ENCODE measurements around the gene LGALS12.
A peak's percentile ranks its signal among the peaks of the same experiment; 100 is the strongest.

Gene LGALS12

DNA sequence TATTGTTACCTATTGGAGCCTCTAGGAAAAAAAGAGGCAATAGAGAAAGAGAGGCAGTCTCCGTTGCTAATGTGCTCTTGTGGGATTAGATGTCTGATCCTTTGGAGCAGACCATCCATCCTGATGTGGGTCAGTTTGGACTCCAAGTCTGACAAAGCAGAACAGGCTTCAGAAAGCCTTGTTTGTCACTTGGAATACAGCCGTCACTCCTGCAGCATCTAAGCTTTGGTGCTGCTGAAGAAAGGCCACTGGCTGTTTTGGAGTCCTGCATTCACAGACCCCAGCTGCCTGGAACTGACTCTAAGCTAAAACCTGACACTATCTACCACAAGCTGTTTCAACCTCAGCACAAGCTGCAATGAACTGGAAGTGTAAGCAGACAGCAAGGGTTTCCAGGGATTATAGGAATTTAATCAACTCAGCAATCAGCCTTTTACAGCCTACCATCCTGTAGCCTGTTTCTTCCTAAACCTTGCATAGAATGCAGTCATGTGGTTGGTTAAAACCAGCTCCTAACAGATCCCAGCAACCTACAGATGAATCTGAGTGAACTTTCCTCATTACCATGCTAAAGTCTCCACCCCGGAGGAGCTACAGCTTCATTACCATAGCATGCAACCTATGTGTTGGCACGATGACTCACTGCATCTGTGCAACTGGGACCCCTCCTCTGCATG, 27.1 kb downstream of the LGALS12 start:
- H3K9me3 ChIP-seq = no peaks in the 10 kb centered on the region
- no peaks in the 10 kb centered on the region for H3K36me3 ChIP-seq
- peaks cover 11 to 14% of the 10 kb centered on the region in 2 experiments for H3K4me1 ChIP-seq (ENCODE audit: control insufficient read depth in 1 of 2, insufficient read depth in 1 of 2, low read depth in 1 of 2, low read length in 1 of 2)
- H3K27me3 ChIP-seq = peaks cover 34% of the 10 kb centered on the region
- TF ChIP-seq, protein P1, sequence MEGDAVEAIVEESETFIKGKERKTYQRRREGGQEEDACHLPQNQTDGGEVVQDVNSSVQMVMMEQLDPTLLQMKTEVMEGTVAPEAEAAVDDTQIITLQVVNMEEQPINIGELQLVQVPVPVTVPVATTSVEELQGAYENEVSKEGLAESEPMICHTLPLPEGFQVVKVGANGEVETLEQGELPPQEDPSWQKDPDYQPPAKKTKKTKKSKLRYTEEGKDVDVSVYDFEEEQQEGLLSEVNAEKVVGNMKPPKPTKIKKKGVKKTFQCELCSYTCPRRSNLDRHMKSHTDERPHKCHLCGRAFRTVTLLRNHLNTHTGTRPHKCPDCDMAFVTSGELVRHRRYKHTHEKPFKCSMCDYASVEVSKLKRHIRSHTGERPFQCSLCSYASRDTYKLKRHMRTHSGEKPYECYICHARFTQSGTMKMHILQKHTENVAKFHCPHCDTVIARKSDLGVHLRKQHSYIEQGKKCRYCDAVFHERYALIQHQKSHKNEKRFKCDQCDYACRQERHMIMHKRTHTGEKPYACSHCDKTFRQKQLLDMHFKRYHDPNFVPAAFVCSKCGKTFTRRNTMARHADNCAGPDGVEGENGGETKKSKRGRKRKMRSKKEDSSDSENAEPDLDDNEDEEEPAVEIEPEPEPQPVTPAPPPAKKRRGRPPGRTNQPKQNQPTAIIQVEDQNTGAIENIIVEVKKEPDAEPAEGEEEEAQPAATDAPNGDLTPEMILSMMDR (IDR thresholded peaks at IDR 0.05) = no peak
- H3K4me3 ChIP-seq (ENCODE audit: low read depth in 1 of 2, low read length in 1 of 2) = no peak overlapping the region
- no peak overlapping the region for H3K27ac ChIP-seq

- no peaks in the 10 kb centered on the region for H3K36me3 ChIP-seq
- TF ChIP-seq, protein P1 (IDR thresholded peaks at IDR 0.05) = no peak
- peaks cover 32% of the 10 kb centered on the region for H3K27me3 ChIP-seq
- H3K4me1 ChIP-seq (ENCODE audit: control insufficient read depth in 1 of 2, insufficient read depth in 1 of 2, low read depth in 1 of 2, low read length in 1 of 2) = peaks cover 11 to 14% of the 10 kb centered on the region in 2 experiments
- H3K4me3 ChIP-seq (ENCODE audit: low read depth in 1 of 2, low read length in 1 of 2) = no peak overlapping the region
- no peak overlapping the region for H3K27ac ChIP-seq
- H3K9me3 ChIP-seq = no peaks in the 10 kb centered on the region
These were observed 28.2 kb downstream of the LGALS12 start for GRCh38 chr11:63534076-63534475.

GRCh38 chr11:63534895-63535461, 29.1 kb downstream of the LGALS12 start:
- peaks cover 11 to 14% of the 10 kb centered on the region in 2 experiments for H3K4me1 ChIP-seq (ENCODE audit: control insufficient read depth in 1 of 2, insufficient read depth in 1 of 2, low read depth in 1 of 2, low read length in 1 of 2)

GRCh38 chr11:63535734-63536133, 29.9 kb downstream of the LGALS12 start:
- H3K4me3 ChIP-seq (ENCODE audit: low read depth in 1 of 2, low read length in 1 of 2) = no peak overlapping the region
- H3K36me3 ChIP-seq = no peaks in the 10 kb centered on the region
- H3K4me1 ChIP-seq (ENCODE audit: control insufficient read depth in 1 of 2, insufficient read depth in 1 of 2, low read depth in 1 of 2, low read length in 1 of 2) = peaks cover 11 to 14% of the 10 kb centered on the region in 2 experiments
- H3K27me3 ChIP-seq = peaks cover 32% of the 10 kb centered on the region
- H3K9me3 ChIP-seq = no peaks in the 10 kb centered on the region
- H3K27ac ChIP-seq = no peak overlapping the region
- TF ChIP-seq, protein P1 (IDR thresholded peaks at IDR 0.05) = no peak

More at GRCh38 chr11:63534895-63535461, 29.1 kb downstream of the LGALS12 start:
- no peak overlapping the region for H3K4me3 ChIP-seq (ENCODE audit: low read depth in 1 of 2, low read length in 1 of 2)
- no peak overlapping the region for H3K27ac ChIP-seq
- H3K9me3 ChIP-seq = no peaks in the 10 kb centered on the region
- H3K36me3 ChIP-seq = no peaks in the 10 kb centered on the region
- peaks cover 32% of the 10 kb centered on the region for H3K27me3 ChIP-seq
- TF ChIP-seq, protein P1 (IDR thresholded peaks at IDR 0.05) = no peak

GRCh38 chr11:63536669-63537292, 30.9 kb downstream of the LGALS12 start, which contains the start of gene PLAAT4:
TSS of gene PLAAT4 (plus strand) at chr11:63536808. CDS start at chr11:63536869, 61 bp downstream.
- H3K4me1 ChIP-seq (ENCODE audit: control insufficient read depth in 1 of 2, insufficient read depth in 1 of 2, low read depth in 1 of 2, low read length in 1 of 2) = peaks cover 11 to 14% of the 10 kb centered on the region in 2 experiments
- H3K27ac ChIP-seq = peak within 1 kb of the TSS; percentile 73

More at GRCh38 chr11:63536669-63537292, 30.9 kb downstream of the LGALS12 start, which contains the start of gene PLAAT4:
- H3K9me3 ChIP-seq = no peaks in the 10 kb centered on the region
- TF ChIP-seq, protein P1 (IDR thresholded peaks at IDR 0.05) = no peak
- no peaks in the 10 kb centered on the region for H3K36me3 ChIP-seq
- H3K4me3 ChIP-seq (ENCODE audit: low read depth in 1 of 2, low read length in 1 of 2) = peak within 1 kb of the TSS; percentile 49 to 57
- H3K27me3 ChIP-seq = peaks cover 26% of the 10 kb centered on the region
